Fibroblast of peridontal ligament (primary cell): Measurements from ENCODE around the gene SMC3.

Experiments
- DNase-seq: peaks from one replicate; pipeline ENCODE4 v3.0.0-alpha.2; 2010; ENCODE audit errors: extremely low read depth

The SMC3 gene

GRCh38 chr10:110646417-110647135, 79.1 kb downstream of the SMC3 start:
- no peak for DNase-seq

GRCh38 chr10:110647136-110647430, 79.6 kb downstream of the SMC3 start:
- DNase-seq: no peak

- DNase-seq: no peak
Measured at GRCh38 chr10:110648692-110649346, 81.3 kb downstream of the SMC3 start.

- DNase-seq: no peak
Measured at GRCh38 chr10:110649347-110650264, 82.1 kb downstream of the SMC3 start.

- DNase-seq: no peak
Measured at GRCh38 chr10:110650265-110650668, 82.8 kb downstream of the SMC3 start.

GRCh38 chr10:110651044-110651958, 83.8 kb downstream of the SMC3 start:
- DNase-seq: peak; percentile 67

- DNase-seq: no peak
Measured at GRCh38 chr10:110652475-110653118, 85.1 kb downstream of the SMC3 start.
